DOHH2 (cell line): Measurements from ENCODE around the gene KAT6B.

Experiments
- EZH2phosphoT487 ChIP-seq: fragments of 200-600 bp; sonication (generic); IDR thresholded peaks from 2 replicates; pipeline ENCODE4 v1.6.1; 2017; ENCODE audit warnings: borderline replicate concordance, mild to moderate bottlenecking, antibody characterized with exemption, low read length, moderate library complexity, mixed read lengths
- TF ChIP-seq, protein P1 (sequence below): fragments of 200-600 bp; sonication (generic); IDR thresholded peaks from one replicate; pipeline ENCODE4 v1.5.1; 2014; ENCODE audit warnings: antibody characterized with exemption, mild to moderate bottlenecking, low read depth, low read length; ENCODE audit not compliant: poor library complexity, severe bottlenecking

- TF ChIP-seq, protein P1, sequence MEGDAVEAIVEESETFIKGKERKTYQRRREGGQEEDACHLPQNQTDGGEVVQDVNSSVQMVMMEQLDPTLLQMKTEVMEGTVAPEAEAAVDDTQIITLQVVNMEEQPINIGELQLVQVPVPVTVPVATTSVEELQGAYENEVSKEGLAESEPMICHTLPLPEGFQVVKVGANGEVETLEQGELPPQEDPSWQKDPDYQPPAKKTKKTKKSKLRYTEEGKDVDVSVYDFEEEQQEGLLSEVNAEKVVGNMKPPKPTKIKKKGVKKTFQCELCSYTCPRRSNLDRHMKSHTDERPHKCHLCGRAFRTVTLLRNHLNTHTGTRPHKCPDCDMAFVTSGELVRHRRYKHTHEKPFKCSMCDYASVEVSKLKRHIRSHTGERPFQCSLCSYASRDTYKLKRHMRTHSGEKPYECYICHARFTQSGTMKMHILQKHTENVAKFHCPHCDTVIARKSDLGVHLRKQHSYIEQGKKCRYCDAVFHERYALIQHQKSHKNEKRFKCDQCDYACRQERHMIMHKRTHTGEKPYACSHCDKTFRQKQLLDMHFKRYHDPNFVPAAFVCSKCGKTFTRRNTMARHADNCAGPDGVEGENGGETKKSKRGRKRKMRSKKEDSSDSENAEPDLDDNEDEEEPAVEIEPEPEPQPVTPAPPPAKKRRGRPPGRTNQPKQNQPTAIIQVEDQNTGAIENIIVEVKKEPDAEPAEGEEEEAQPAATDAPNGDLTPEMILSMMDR: no peak
- TF ChIP-seq EZH2phosphoT487: no peak
Observed at GRCh38 chr10:75070476-75070875, 244.1 kb downstream of the KAT6B start.
